Measurements from ENCODE around the gene PTDSS2. TPM values are rescaled to one million over a fixed set of nuclear protein-coding genes. Genes with fewer than 3 reads are reported as not detected.

Gene PTDSS2
- total and polyA plus RNA-seq, 2 of the 13 experiments (the other 11 are each of a cell fraction or from before 2014, with no cell fraction given), result 21.7 to 26.4 TPM

DNA sequence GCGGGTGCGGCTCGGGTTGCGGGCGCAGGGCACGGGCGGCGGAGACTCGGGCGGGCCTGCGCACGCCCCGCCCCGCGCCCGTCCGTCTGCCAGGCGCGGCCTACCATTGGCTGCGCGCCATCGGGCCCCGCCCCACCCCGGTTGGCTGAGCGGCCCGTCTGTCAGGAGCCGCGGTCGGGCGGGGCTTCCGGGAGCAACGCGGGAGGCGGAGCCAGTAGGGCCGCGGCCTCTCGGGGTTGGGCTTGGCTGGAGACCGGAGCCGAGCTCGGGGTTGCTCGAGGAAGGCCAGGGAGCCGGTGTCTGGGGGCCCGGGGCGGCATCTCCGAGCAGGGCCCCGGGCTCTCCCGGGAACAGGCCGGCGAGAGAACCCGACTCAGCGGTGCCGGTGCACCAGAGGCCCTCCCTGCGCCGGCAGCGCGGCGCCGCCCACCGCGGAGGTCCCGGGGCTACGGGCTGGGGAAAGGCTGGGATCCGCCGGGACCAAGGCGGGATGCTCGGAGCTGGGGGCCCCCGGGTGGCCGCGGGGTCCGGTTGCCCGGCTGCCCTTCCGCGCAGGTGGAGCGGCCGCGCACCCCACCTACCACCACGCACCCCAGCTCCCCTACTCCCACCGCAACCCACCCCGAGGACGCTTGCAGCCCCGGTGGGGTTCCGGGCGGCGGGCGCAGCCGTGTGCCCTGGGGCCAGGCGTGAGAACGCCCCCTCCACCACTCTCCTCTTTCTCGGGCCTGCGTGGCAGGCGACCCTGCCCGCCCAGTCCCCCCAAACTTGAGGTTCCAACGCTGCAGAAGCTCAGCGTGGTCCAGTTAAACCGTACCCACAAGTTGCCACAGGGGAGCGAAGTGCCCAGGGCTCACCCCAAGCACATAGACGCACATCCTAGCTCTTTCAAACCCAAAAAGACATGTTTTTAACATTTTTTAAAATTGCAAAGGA is 85.7 kb downstream of the PTDSS2 start, which contains the start of gene HRAS (continued):
- TF ChIP-seq ZBTB2 (CRISPR knock-in tag; IDR thresholded peaks at IDR 0.05; ENCODE audit: low read depth) (peak; percentile 75), ZNF136 (CRISPR knock-in tag; IDR thresholded peaks at IDR 0.05; ENCODE audit: low read depth) (no peak), FOXC1 (CRISPR knock-in tag; IDR thresholded peaks at IDR 0.05; ENCODE audit: borderline replicate concordance) (no peak; the same call in 1 of the 2 replicates), ZFP90 (CRISPR knock-in tag; IDR thresholded peaks at IDR 0.05; ENCODE audit: borderline replicate concordance) (peak; percentile 36; the same call in 1 of the 2 replicates), NFE2L1 (CRISPR knock-in tag; IDR thresholded peaks at IDR 0.05; ENCODE audit: borderline replicate concordance) (no peak), SATB2 (CRISPR knock-in tag; IDR thresholded peaks at IDR 0.05) (no peak), ZNF280B (CRISPR knock-in tag; IDR thresholded peaks at IDR 0.05; ENCODE audit: borderline replicate concordance) (no peak), ZNF446 (CRISPR knock-in tag; IDR thresholded peaks at IDR 0.05) (peak; percentile 65), ZNF672 (CRISPR knock-in tag; IDR thresholded peaks at IDR 0.05) (no peak), CREB1 (IDR thresholded peaks at IDR 0.05) (peak; percentile 29; the same call in 1 of the 2 replicates), CREB1 (CRISPR knock-in tag; IDR thresholded peaks at IDR 0.05) (no peak), MIER3 (CRISPR knock-in tag; IDR thresholded peaks at IDR 0.05; ENCODE audit: borderline replicate concordance) (0 out of 2 replicates have a peak, but pooled peaks have one; percentile 15), ZNF749 (CRISPR knock-in tag; IDR thresholded peaks at IDR 0.05; ENCODE audit: borderline replicate concordance) (no peak), HDAC2 (CRISPR knock-in tag; IDR thresholded peaks at IDR 0.05) (no peak), NR1H2 (CRISPR knock-in tag; IDR thresholded peaks at IDR 0.05; ENCODE audit: borderline replicate concordance, low read depth) (no peak), HMG20A (CRISPR knock-in tag; IDR thresholded peaks at IDR 0.05; ENCODE audit: borderline replicate concordance) (no peak), SIN3A (IDR thresholded peaks at IDR 0.05; ENCODE audit: borderline replicate concordance, low read depth, low read length) (peak; percentile 50; the same call in 1 of the 2 replicates), ZNF263 (CRISPR knock-in tag; IDR thresholded peaks at IDR 0.05) (no peak), ZNF260 (CRISPR knock-in tag; IDR thresholded peaks at IDR 0.05; ENCODE audit: borderline replicate concordance, low read depth) (no peak), ZNF639 (CRISPR knock-in tag; conservative IDR thresholded peaks at IDR 0.05) (peak; percentile 69; the same call in 1 of the 2 replicates)
- TF ChIP-seq, protein P1, sequence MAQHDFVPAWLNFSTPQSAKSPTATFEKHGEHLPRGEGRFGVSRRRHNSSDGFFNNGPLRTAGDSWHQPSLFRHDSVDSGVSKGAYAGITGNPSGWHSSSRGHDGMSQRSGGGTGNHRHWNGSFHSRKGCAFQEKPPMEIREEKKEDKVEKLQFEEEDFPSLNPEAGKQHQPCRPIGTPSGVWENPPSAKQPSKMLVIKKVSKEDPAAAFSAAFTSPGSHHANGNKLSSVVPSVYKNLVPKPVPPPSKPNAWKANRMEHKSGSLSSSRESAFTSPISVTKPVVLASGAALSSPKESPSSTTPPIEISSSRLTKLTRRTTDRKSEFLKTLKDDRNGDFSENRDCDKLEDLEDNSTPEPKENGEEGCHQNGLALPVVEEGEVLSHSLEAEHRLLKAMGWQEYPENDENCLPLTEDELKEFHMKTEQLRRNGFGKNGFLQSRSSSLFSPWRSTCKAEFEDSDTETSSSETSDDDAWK (CRISPR knock-in tag; IDR thresholded peaks at IDR 0.05), result no peak
- TF ChIP-seq, protein P2, sequence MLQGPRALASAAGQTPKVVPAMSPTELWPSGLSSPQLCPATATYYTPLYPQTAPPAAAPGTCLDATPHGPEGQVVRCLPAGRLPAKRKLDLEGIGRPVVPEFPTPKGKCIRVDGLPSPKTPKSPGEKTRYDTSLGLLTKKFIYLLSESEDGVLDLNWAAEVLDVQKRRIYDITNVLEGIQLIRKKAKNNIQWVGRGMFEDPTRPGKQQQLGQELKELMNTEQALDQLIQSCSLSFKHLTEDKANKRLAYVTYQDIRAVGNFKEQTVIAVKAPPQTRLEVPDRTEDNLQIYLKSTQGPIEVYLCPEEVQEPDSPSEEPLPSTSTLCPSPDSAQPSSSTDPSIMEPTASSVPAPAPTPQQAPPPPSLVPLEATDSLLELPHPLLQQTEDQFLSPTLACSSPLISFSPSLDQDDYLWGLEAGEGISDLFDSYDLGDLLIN (CRISPR knock-in tag; IDR thresholded peaks at IDR 0.05; ENCODE audit: borderline replicate concordance), result no peak
